A673 (cell line): ENCODE data around the gene SNX32. TPM values are rescaled to one million over a fixed set of nuclear protein-coding genes. Genes with fewer than 3 reads are reported as not detected.

Experiments
- BruUV-seq: library from RNA; stranded (reverse); fragments of 400-500 nt; replicated peaks from 2 replicates; lab custom pipeline; 2021; lab: Mats Ljungman, UMichigan
- CTCF ChIA-PET: fragments of 300-600 bp; sonication (Branson Sonifier 250); formaldehyde crosslinking; loops from one replicate; lab custom pipeline; 2022; ENCODE audit warnings: antibody characterized with exemption; lab: Charles Lee
- POLR2A ChIA-PET: fragments of 300-600 bp; sonication (Branson Sonifier 250); formaldehyde crosslinking; loops from one replicate; lab custom pipeline; 2022; ENCODE audit warnings: antibody characterized with exemption; ENCODE audit not compliant: low non-redundant PET; lab: Charles Lee
- DNase-seq: peaks from one replicate; pipeline ENCODE4 v3.0.0-alpha.2; 2015; ENCODE audit warnings: low spot score
- H3K27ac ChIP-seq: fragments of 200-600 bp; sonication (generic); 2 replicates; pipeline ENCODE4 v1.5.1; 2016; ENCODE audit warnings: mixed run types, low read depth, mild to moderate bottlenecking, mixed read lengths, antibody characterized with exemption, low read length; ENCODE audit not compliant: poor library complexity, severe bottlenecking
- H3K27me3 ChIP-seq: fragments of 200-600 bp; sonication (generic); replicated peaks from 2 replicates; pipeline ENCODE4 v1.6.1; 2017; ENCODE audit warnings: mixed run types, low read depth, mild to moderate bottlenecking, mixed read lengths, antibody characterized with exemption, low read length; ENCODE audit not compliant: insufficient read depth, poor library complexity
- H3K36me3 ChIP-seq: fragments of 200-600 bp; sonication (generic); 2 replicates; pipeline ENCODE4 v1.6.1; 2016; ENCODE audit warnings: mixed run types, mild to moderate bottlenecking, mixed read lengths, antibody characterized with exemption, low read length; ENCODE audit not compliant: insufficient read depth, poor library complexity, severe bottlenecking
- H3K4me1 ChIP-seq: fragments of 200-600 bp; sonication (generic); 2 replicates; pipeline ENCODE4 v1.6.1; 2017; ENCODE audit warnings: mixed run types, mild to moderate bottlenecking, mixed read lengths, antibody characterized with exemption, low read length; ENCODE audit not compliant: insufficient read depth, poor library complexity, severe bottlenecking
- H3K4me3 ChIP-seq: fragments of 200-600 bp; sonication (generic); 2 replicates; pipeline ENCODE4 v1.5.1; 2016; ENCODE audit warnings: low read depth, mixed run types, mild to moderate bottlenecking, mixed read lengths, low read length; ENCODE audit not compliant: poor library complexity, severe bottlenecking
- H3K9me3 ChIP-seq: fragments of 200-600 bp; sonication (generic); 2 replicates; pipeline ENCODE4 v1.6.1; 2016; ENCODE audit warnings: mixed run types, low read depth, mild to moderate bottlenecking, mixed read lengths, antibody characterized with exemption, low read length; ENCODE audit not compliant: poor library complexity, severe bottlenecking
- CTCF ChIP-seq: fragments of 300-800, 200-600 bp; sonication (generic); conservative IDR thresholded peaks from 2 replicates; pipeline ENCODE4 v1.5.1; 2017; ENCODE audit warnings: low read depth, mild to moderate bottlenecking, antibody characterized with exemption, low read length, moderate library complexity, mixed read lengths
- EZH2 ChIP-seq: fragments of 200-600 bp; sonication (generic); IDR thresholded peaks from 2 replicates; pipeline ENCODE4 v1.6.1; 2017; ENCODE audit warnings: borderline replicate concordance, low read depth, mild to moderate bottlenecking, mixed read lengths, antibody characterized with exemption, low read length; ENCODE audit not compliant: poor library complexity, severe bottlenecking
- intact Hi-C: fragments of 100-400 bp; cut with micrococcal nuclease; formaldehyde crosslinking; loops from one replicate; pipeline ENCODE4 v1.10.0; 2022; ENCODE audit not compliant: unreplicated experiment
- total RNA-seq: library from RNA; stranded (reverse); gene quantifications from 2 replicates; pipeline ENCODE4 v1.2.3, GENCODE V29; 2021

The SNX32 gene
- total RNA-seq, 1 experiment from 2014 or later: 2.1 TPM

GRCh38 chr11:65796726-65797601, 36.8 kb upstream of the SNX32 start:
- intact Hi-C loops: no loop called here
- peaks cover 4% of the 10 kb centered on the region for H3K27me3 ChIP-seq
- no peaks in the 10 kb centered on the region for H3K36me3 ChIP-seq
- BruUV-seq: no TSS peak
- DNase-seq: no peak
- H3K9me3 ChIP-seq: no peaks in the 10 kb centered on the region
- no peak overlapping the region for H3K27ac ChIP-seq
- no peaks in the 10 kb centered on the region for H3K4me1 ChIP-seq
- ChIA-PET POLR2A (no interaction called here), CTCF (no interaction called here)
- H3K4me3 ChIP-seq: no peak overlapping the region
- TF ChIP-seq CTCF (no peak), EZH2 (no peak)

DNA sequence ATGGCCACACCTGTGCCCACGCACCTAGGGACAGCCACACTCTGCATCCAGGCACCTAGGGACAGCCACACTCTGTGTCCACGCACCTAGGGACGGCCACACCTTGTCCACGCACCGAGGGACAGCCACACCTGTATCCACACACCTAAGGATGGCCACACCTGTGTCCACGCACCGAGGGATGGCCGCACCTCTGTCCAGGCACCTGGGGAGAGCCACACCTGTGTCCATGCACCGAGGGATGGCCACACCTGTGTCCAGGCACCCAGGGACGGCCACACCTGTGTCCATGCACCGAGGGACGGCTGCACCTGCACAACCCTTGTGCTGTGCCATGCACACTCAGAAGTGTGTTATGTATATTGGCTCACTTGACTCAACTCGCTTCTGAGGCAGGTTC, 36.1 kb upstream of the SNX32 start:
- no peak overlapping the region for H3K4me3 ChIP-seq
- intact Hi-C loops: no loop called here
- no peaks in the 10 kb centered on the region for H3K36me3 ChIP-seq
- TF ChIP-seq EZH2 (no peak), CTCF (no peak)
- ChIA-PET CTCF (no interaction called here), POLR2A (no interaction called here)
- H3K27ac ChIP-seq: no peak overlapping the region
- H3K9me3 ChIP-seq: no peaks in the 10 kb centered on the region
- no peaks in the 10 kb centered on the region for H3K4me1 ChIP-seq
- DNase-seq: no peak
- BruUV-seq: no TSS peak
- H3K27me3 ChIP-seq: peaks cover 4% of the 10 kb centered on the region

- Histone ChIP-seq H3K36me3 (no peaks in the 10 kb centered on the region), H3K9me3 (no peaks in the 10 kb centered on the region), H3K27ac (no peak overlapping the region), H3K4me1 (no peaks in the 10 kb centered on the region), H3K4me3 (no peak overlapping the region), H3K27me3 (peaks cover 4% of the 10 kb centered on the region)
- BruUV-seq: no TSS peak
- no peak for DNase-seq
- POLR2A ChIA-PET: no interaction called here
- intact Hi-C loops: no loop called here
- no peak for TF ChIP-seq EZH2
- no peak for TF ChIP-seq CTCF
- CTCF ChIA-PET: interaction anchor here (0.6 kb wide), 1 partner anchor 19 kb away, joined by 4 read pairs; no protein-coding TSS in a partner anchor
Observed at GRCh38 chr11:65798882-65799281, 34.9 kb upstream of the SNX32 start.
